NT2/D1 (cell line): ENCODE measurements around the gene DUSP16.

Source experiments
- DNase-seq: peaks from one replicate; pipeline ENCODE4 v3.0.0-alpha.2; 2011; ENCODE audit warnings: low read depth, low spot score
- H3K27me3 ChIP-seq: 2 replicates; pipeline ENCODE4 v1.6.0; 2011; ENCODE audit warnings: mild to moderate bottlenecking; ENCODE audit not compliant: insufficient read length, insufficient read depth
- H3K36me3 ChIP-seq: 2 replicates; pipeline ENCODE4 v1.6.1; 2011; ENCODE audit warnings: mild to moderate bottlenecking, low read length, mixed read lengths; ENCODE audit not compliant: insufficient read depth, insufficient read length
- H3K4me1 ChIP-seq: 2 replicates; pipeline ENCODE4 v1.5.1; 2011; ENCODE audit not compliant: insufficient read depth, insufficient read length
- H3K4me3 ChIP-seq: 2 replicates; pipeline ENCODE4 v1.5.1; 2011; ENCODE audit warnings: low read depth; ENCODE audit not compliant: insufficient read length
- H3K9ac ChIP-seq: 2 replicates; pipeline ENCODE4 v1.6.0; 2011; ENCODE audit warnings: low read depth; ENCODE audit not compliant: insufficient read length
- H3K9me3 ChIP-seq: 2 replicates; pipeline ENCODE4 v1.5.1; 2011; ENCODE audit warnings: mild to moderate bottlenecking, low read length; ENCODE audit not compliant: insufficient read depth
- SUZ12 ChIP-seq: IDR thresholded peaks from 2 replicates; pipeline ENCODE4 v1.6.1; 2011; ENCODE audit not compliant: insufficient read length, insufficient read depth; ENCODE audit errors: extremely low read depth
- YY1 ChIP-seq: IDR thresholded peaks from 2 replicates; pipeline ENCODE4 v1.6.1; 2011; ENCODE audit not compliant: insufficient read length, insufficient read depth
- ZNF274 ChIP-seq: IDR thresholded peaks from 2 replicates; pipeline ENCODE4 v1.6.1; 2011; ENCODE audit warnings: mild to moderate bottlenecking, low read depth, low read length

DUSP16 gene

GRCh38 chr12:12443431-12443878 is 119.2 kb downstream of the DUSP16 start:
- Histone ChIP-seq H3K27me3 (no peaks in the 10 kb centered on the region), H3K9ac (no peak overlapping the region), H3K36me3 (no peaks in the 10 kb centered on the region), H3K9me3 (no peaks in the 10 kb centered on the region), H3K4me1 (peaks cover 3% of the 10 kb centered on the region), H3K4me3 (no peak overlapping the region)
- TF ChIP-seq ZNF274 (no peak), SUZ12 (no peak), YY1 (no peak)
- no peak for DNase-seq

GRCh38 chr12:12442548-12443071 is 120.1 kb downstream of the DUSP16 start:
- TF ChIP-seq ZNF274 (no peak), SUZ12 (no peak), YY1 (no peak)
- H3K27me3 ChIP-seq, result no peaks in the 10 kb centered on the region
- H3K36me3 ChIP-seq, result no peaks in the 10 kb centered on the region
- H3K9me3 ChIP-seq, result no peaks in the 10 kb centered on the region
- H3K4me3 ChIP-seq, result no peak overlapping the region
- DNase-seq, result no peak
- H3K4me1 ChIP-seq, result peaks cover 3% of the 10 kb centered on the region
- H3K9ac ChIP-seq, result no peak overlapping the region

GRCh38 chr12:12441843-12442461 is 120.7 kb downstream of the DUSP16 start:
- no peak overlapping the region for H3K9ac ChIP-seq
- TF ChIP-seq SUZ12, result no peak
- TF ChIP-seq ZNF274, result no peak
- TF ChIP-seq YY1, result no peak
- no peak overlapping the region for H3K4me3 ChIP-seq
- no peak for DNase-seq
- H3K9me3 ChIP-seq, result peaks cover 5% of the 10 kb centered on the region
- no peaks in the 10 kb centered on the region for H3K27me3 ChIP-seq
- H3K36me3 ChIP-seq, result no peaks in the 10 kb centered on the region
- no peaks in the 10 kb centered on the region for H3K4me1 ChIP-seq

- H3K27me3 ChIP-seq, result no peaks in the 10 kb centered on the region
- H3K9me3 ChIP-seq, result peaks cover 7% of the 10 kb centered on the region
- DNase-seq, result no peak
- no peaks in the 10 kb centered on the region for H3K4me1 ChIP-seq
- H3K9ac ChIP-seq, result no peak overlapping the region
- no peak overlapping the region for H3K4me3 ChIP-seq
- TF ChIP-seq YY1 (no peak), ZNF274 (no peak)
- no peaks in the 10 kb centered on the region for H3K36me3 ChIP-seq
Measured at GRCh38 chr12:12441429-12441807, 121.2 kb downstream of the DUSP16 start.

- no peaks in the 10 kb centered on the region for H3K27me3 ChIP-seq
- H3K36me3 ChIP-seq, result no peaks in the 10 kb centered on the region
- TF ChIP-seq SUZ12 (no peak), YY1 (no peak), ZNF274 (no peak)
- H3K4me1 ChIP-seq, result no peaks in the 10 kb centered on the region
- H3K9ac ChIP-seq, result no peak overlapping the region
- no peak for DNase-seq
- peaks cover 7% of the 10 kb centered on the region for H3K9me3 ChIP-seq
- H3K4me3 ChIP-seq, result no peak overlapping the region
Measured at GRCh38 chr12:12440784-12441428, 121.8 kb downstream of the DUSP16 start.

GRCh38 chr12:12439636-12440035 is 123.0 kb downstream of the DUSP16 start:
- Histone ChIP-seq H3K9ac (no peak overlapping the region), H3K27me3 (no peaks in the 10 kb centered on the region), H3K4me3 (no peak overlapping the region), H3K36me3 (no peaks in the 10 kb centered on the region), H3K4me1 (no peaks in the 10 kb centered on the region), H3K9me3 (peaks cover 7% of the 10 kb centered on the region)
- TF ChIP-seq ZNF274, result no peak
- TF ChIP-seq YY1, result no peak
- TF ChIP-seq SUZ12, result no peak
- no peak for DNase-seq

- Histone ChIP-seq H3K4me1 (no peaks in the 10 kb centered on the region), H3K4me3 (no peak overlapping the region), H3K36me3 (no peaks in the 10 kb centered on the region), H3K27me3 (no peaks in the 10 kb centered on the region), H3K9me3 (peaks cover 7% of the 10 kb centered on the region), H3K9ac (no peak overlapping the region)
- no peak for DNase-seq
- TF ChIP-seq YY1 (no peak), ZNF274 (no peak), SUZ12 (no peak)
Measured at GRCh38 chr12:12436831-12437345, 125.8 kb downstream of the DUSP16 start.
